Thyroid gland (tissue), 4 donors: ENCODE results near the gene OR56A3.

Experiments used
- POLR2A ChIP-seq, 2 donors: fragments of 450-650 bp; IDR thresholded peaks; one replicate each; pipeline ENCODE4 v1.6.1; 2017; ENCODE audit warnings: antibody characterized with exemption in 2 of 2, mild to moderate bottlenecking in 2 of 2, moderate library complexity in 1 of 2
- TF ChIP-seq, protein P1 (sequence below), 6 experiments: fragments of 200-600 bp in 3 of 6; fragments of 450-650 bp in 3 of 6; sonication (generic) in 3 of 6; IDR thresholded peaks; one replicate each; pipeline ENCODE4 v1.5.1; 2016 to 2019; ENCODE audit warnings: antibody characterized with exemption in 6 of 6, mild to moderate bottlenecking in 2 of 6, inconsistent platforms in 1 of 6, moderate library complexity in 1 of 6

DNA sequence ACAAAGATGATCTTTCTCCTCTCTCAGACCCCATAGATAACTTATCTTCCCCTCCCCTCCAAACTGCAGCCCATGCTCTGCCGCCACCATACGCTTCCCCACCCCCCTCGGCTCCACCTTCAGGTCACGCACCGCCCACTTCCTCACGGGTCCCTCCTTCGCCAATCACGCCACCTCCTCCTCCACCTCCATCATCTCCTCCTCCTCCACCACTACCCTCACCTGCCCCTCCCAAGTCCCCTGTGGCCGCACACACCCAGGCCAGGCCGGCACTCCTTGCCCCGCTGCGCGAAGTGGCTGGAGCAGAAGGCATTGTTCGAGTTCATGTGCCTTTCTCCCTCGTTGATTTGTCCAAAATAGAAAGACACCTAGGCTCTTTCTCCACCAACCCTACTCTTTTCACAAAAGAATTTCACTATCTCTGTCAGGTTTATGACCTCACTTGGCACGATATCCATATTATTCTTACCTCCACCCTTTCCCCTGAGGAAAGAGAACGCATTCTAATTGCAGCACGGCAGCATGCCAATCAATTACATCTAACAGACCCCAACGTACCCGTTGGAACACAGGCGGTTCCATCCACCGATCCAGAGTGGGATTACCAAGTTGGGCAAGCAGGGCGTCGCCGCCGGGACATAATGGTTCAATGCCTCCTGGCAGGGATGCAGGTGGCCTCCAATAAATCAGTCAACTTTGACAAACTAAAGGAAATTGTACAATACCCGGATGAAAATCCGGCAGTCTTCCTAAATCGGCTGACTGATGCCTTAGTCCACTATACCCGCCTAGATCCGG is 12.3 kb upstream of the OR56A3 start:
- TF ChIP-seq, protein P1, sequence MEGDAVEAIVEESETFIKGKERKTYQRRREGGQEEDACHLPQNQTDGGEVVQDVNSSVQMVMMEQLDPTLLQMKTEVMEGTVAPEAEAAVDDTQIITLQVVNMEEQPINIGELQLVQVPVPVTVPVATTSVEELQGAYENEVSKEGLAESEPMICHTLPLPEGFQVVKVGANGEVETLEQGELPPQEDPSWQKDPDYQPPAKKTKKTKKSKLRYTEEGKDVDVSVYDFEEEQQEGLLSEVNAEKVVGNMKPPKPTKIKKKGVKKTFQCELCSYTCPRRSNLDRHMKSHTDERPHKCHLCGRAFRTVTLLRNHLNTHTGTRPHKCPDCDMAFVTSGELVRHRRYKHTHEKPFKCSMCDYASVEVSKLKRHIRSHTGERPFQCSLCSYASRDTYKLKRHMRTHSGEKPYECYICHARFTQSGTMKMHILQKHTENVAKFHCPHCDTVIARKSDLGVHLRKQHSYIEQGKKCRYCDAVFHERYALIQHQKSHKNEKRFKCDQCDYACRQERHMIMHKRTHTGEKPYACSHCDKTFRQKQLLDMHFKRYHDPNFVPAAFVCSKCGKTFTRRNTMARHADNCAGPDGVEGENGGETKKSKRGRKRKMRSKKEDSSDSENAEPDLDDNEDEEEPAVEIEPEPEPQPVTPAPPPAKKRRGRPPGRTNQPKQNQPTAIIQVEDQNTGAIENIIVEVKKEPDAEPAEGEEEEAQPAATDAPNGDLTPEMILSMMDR (IDR thresholded peaks at IDR 0.05) = no peak
- no peak for TF ChIP-seq POLR2A (IDR thresholded peaks at IDR 0.05)
